ENCODE measurements around the gene TRIM2. TPM values are rescaled to one million over a fixed set of nuclear protein-coding genes. Genes with fewer than 3 reads are reported as not detected.

The TRIM2 gene
- total and polyA plus RNA-seq, 7 experiments from 2014 or later = 0.12 to 3.9 (median 2.1) TPM

DNA sequence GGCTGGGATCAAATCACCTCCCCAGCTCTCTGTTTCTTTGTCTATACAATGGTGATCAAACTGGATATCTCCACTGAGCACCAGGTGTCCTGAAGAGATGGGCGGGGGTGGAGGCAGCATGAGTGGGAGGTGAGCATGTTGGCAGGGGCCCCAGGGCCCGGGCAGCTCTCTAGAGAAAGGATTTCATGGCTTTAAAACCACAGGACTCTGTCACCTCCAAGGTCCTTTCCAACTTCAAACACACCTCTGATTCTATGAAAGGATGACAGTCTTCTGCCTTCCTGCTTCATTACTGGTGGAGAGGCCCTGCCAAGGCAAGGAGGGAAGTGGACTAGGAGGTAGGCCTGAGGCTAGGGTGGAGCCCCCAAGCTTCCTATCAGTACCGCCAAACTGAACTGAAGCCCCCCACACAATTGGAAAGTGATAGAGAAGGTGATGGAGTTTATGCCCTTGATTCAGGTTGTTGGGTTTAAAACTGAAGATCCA is 38.6 kb downstream of the TRIM2 start:
- no peak overlapping the region for H3K4me3 ChIP-seq (ENCODE audit: low read length)
- H3K4me3 Mint-ChIP-seq = no peak overlapping the region
- H3K27ac Mint-ChIP-seq = peak overlapping the region in 2 of 9 donors; percentile 2 to 54
- no peak overlapping the region for H3K27ac ChIP-seq (ENCODE audit: low read depth, low read length)
- peaks cover 0 to 4% (median 0%) of the 10 kb centered on the region in 5 donors for H3K27me3 Mint-ChIP-seq
- intact Hi-C loops (cut with micrococcal nuclease) = loop anchor here (10.0 kb wide), 2 partner anchors 222 to 458 kb away; partner anchors contain the start of gene TMEM131L (in 1 of the 2)
- no peak for ATAC-seq
- peaks cover 0 to 9% (median 4%) of the 10 kb centered on the region in 7 donors for H3K4me1 Mint-ChIP-seq
- peaks cover 0 to 3% (median 0%) of the 10 kb centered on the region in 11 donors for H3K9me3 Mint-ChIP-seq
- H3K27me3 ChIP-seq (ENCODE audit: control insufficient read depth in 2 of 2, insufficient read depth in 2 of 2, low read length in 2 of 2) = no peaks in the 10 kb centered on the region
- H3K4me1 ChIP-seq (ENCODE audit: control insufficient read depth in 2 of 2, insufficient read depth in 2 of 2, low read length in 2 of 2) = no peaks in the 10 kb centered on the region
- no peaks in the 10 kb centered on the region for H3K9me3 ChIP-seq (ENCODE audit: control insufficient read depth in 2 of 3, low read length in 3 of 3)
- H3K36me3 Mint-ChIP-seq = peaks cover 0 to 6% (median 0%) of the 10 kb centered on the region in 5 donors
- ChIA-PET POLR2A (interaction anchor here (0.5 kb wide), 1 partner anchor 1604 kb away, joined by 3 read pairs; no protein-coding TSS in a partner anchor), CTCF (no interaction called here)
- no peaks in the 10 kb centered on the region for H3K36me3 ChIP-seq (ENCODE audit: control insufficient read depth in 2 of 3, insufficient read depth in 3 of 3, low read length in 3 of 3)
- no peak for DNase-seq

DNA sequence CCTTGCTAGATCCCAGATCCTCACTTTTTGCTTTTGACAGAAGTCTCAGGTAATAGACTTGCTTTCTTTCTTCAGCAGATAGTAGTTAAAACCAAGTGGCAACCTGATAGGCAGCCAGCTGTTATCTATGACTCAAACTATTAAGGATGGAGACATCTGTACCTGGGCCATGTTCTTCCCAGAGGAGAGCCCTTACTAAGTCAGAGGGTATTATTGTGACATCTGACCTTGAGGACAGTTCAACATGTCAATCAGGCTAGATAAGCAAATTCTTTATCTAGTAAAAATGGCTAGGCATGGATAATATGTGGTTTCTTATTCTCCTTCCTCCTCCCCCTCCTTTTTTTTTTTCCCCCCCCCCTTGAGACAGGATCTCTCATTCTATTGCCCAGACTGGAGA is 39.2 kb downstream of the TRIM2 start:
- no peaks in the 10 kb centered on the region for H3K27me3 ChIP-seq (ENCODE audit: control insufficient read depth in 2 of 2, insufficient read depth in 2 of 2, low read length in 2 of 2)
- no peak for ATAC-seq
- H3K4me1 ChIP-seq (ENCODE audit: control insufficient read depth in 2 of 2, insufficient read depth in 2 of 2, low read length in 2 of 2) = peaks cover 0 to 1% of the 10 kb centered on the region in 2 donors
- ChIA-PET CTCF (no interaction called here), POLR2A (no interaction called here)
- Mint-ChIP-seq H3K4me1 (peaks cover 2 to 14% (median 5%) of the 10 kb centered on the region in 7 donors), H3K4me3 (no peak overlapping the region), H3K27ac (no peak overlapping the region), H3K27me3 (peaks cover 0 to 4% (median 0%) of the 10 kb centered on the region in 5 donors), H3K36me3 (peaks cover 0 to 6% (median 0%) of the 10 kb centered on the region in 5 donors), H3K9me3 (peaks cover 0 to 3% (median 0%) of the 10 kb centered on the region in 11 donors)
- no peak for DNase-seq
- H3K4me3 ChIP-seq (ENCODE audit: low read length) = no peak overlapping the region
- intact Hi-C loops (cut with micrococcal nuclease) = loop anchor here (10.0 kb wide), 2 partner anchors 221 to 459 kb away; partner anchors contain the start of gene TMEM131L (in 1 of the 2)
- no peak overlapping the region for H3K27ac ChIP-seq (ENCODE audit: low read depth, low read length)
- no peaks in the 10 kb centered on the region for H3K36me3 ChIP-seq (ENCODE audit: control insufficient read depth in 2 of 3, insufficient read depth in 3 of 3, low read length in 3 of 3)
- H3K9me3 ChIP-seq (ENCODE audit: control insufficient read depth in 2 of 3, low read length in 3 of 3) = no peaks in the 10 kb centered on the region

DNA sequence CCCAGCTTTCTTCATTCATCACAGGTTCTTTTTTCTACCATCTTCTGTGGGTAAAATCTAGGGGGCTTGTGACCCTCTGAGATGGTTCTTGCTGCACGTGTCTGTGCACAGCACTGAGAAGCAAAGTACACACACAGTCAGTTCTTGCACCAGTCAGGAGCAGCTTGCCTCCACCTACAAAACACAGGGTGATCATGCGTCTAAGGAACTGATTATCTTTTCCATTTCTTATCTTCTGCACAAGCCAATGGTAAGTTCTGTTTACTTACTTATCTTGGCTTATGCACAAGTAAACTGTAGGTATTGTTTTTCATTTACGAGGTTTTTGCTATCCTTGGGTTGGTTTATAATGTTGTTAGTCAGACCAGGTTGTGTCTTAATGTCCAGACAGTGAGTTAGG is 40.7 kb downstream of the TRIM2 start:
- H3K36me3 Mint-ChIP-seq = no peaks in the 10 kb centered on the region
- ATAC-seq = no peak
- CTCF ChIA-PET = interaction anchor here (0.9 kb wide), 1 partner anchor 102 kb away, joined by 3 read pairs; no protein-coding TSS in a partner anchor

DNA sequence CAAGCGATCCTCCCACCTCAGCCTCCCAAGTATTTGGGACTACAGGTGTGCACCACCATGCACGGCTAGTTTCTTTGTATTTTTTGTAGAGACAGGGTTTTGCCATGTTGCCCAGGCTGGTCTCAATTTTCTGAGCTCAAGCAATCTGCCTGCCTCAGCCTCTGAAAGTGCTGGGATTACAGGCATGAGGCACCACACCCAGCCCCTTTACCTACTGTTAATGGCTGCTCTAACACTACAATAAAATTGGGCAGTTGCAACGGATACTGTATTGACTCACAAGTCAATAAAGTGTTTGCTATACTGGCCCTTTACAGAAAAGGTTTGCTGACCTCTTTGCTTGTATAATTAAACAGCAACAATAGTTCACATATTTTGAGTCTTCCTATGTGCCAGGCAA is 41.5 kb downstream of the TRIM2 start:
- intact Hi-C loops (cut with micrococcal nuclease) = loop anchor here (5.0 to 10.0 kb wide), 4 partner anchors 38 to 461 kb away; partner anchors contain the start of gene TMEM131L (in 1 of the 2)
- DNase-seq (no peak), ATAC-seq (no peak)
- Mint-ChIP-seq H3K36me3 (no peaks in the 10 kb centered on the region), H3K27me3 (peaks cover 0 to 4% (median 0%) of the 10 kb centered on the region in 5 donors), H3K27ac (no peak overlapping the region), H3K9me3 (peaks cover 0 to 3% (median 0%) of the 10 kb centered on the region in 11 donors), H3K4me1 (peaks cover 2 to 34% (median 24%) of the 10 kb centered on the region in 7 donors), H3K4me3 (no peak overlapping the region)
- ChIA-PET CTCF (no interaction called here), POLR2A (no interaction called here)
- Histone ChIP-seq H3K27ac (ENCODE audit: low read depth, low read length) (no peak overlapping the region), H3K27me3 (ENCODE audit: control insufficient read depth in 2 of 2, insufficient read depth in 2 of 2, low read length in 2 of 2) (no peaks in the 10 kb centered on the region), H3K36me3 (ENCODE audit: control insufficient read depth in 2 of 3, insufficient read depth in 3 of 3, low read length in 3 of 3) (no peaks in the 10 kb centered on the region), H3K4me3 (ENCODE audit: low read length) (no peak overlapping the region), H3K4me1 (ENCODE audit: control insufficient read depth in 2 of 2, insufficient read depth in 2 of 2, low read length in 2 of 2) (peaks cover 3 to 10% of the 10 kb centered on the region in 2 donors), H3K9me3 (ENCODE audit: control insufficient read depth in 2 of 3, low read length in 3 of 3) (no peaks in the 10 kb centered on the region)

More for the DNA sequence above, 40.7 kb downstream of the TRIM2 start:
- intact Hi-C loops (cut with micrococcal nuclease) = loop anchor here (5.0 to 10.0 kb wide), 4 partner anchors 38 to 460 kb away; partner anchors contain the start of gene TMEM131L (in 1 of the 2)
- Mint-ChIP-seq H3K4me3 (no peak overlapping the region), H3K27me3 (peaks cover 0 to 4% (median 0%) of the 10 kb centered on the region in 5 donors), H3K27ac (peak overlapping the region in 1 of 9 donors; percentile 19), H3K4me1 (peaks cover 2 to 29% (median 19%) of the 10 kb centered on the region in 7 donors), H3K9me3 (peaks cover 0 to 3% (median 0%) of the 10 kb centered on the region in 11 donors)
- H3K27ac ChIP-seq (ENCODE audit: low read depth, low read length) = no peak overlapping the region
- H3K4me1 ChIP-seq (ENCODE audit: control insufficient read depth in 2 of 2, insufficient read depth in 2 of 2, low read length in 2 of 2) = peaks cover 3 to 10% of the 10 kb centered on the region in 2 donors
- no peaks in the 10 kb centered on the region for H3K36me3 ChIP-seq (ENCODE audit: control insufficient read depth in 2 of 3, insufficient read depth in 3 of 3, low read length in 3 of 3)
- H3K4me3 ChIP-seq (ENCODE audit: low read length) = no peak overlapping the region
- H3K9me3 ChIP-seq (ENCODE audit: control insufficient read depth in 2 of 3, low read length in 3 of 3) = no peaks in the 10 kb centered on the region
- DNase-seq = no peak
- H3K27me3 ChIP-seq (ENCODE audit: control insufficient read depth in 2 of 2, insufficient read depth in 2 of 2, low read length in 2 of 2) = no peaks in the 10 kb centered on the region
- POLR2A ChIA-PET = no interaction called here

DNA sequence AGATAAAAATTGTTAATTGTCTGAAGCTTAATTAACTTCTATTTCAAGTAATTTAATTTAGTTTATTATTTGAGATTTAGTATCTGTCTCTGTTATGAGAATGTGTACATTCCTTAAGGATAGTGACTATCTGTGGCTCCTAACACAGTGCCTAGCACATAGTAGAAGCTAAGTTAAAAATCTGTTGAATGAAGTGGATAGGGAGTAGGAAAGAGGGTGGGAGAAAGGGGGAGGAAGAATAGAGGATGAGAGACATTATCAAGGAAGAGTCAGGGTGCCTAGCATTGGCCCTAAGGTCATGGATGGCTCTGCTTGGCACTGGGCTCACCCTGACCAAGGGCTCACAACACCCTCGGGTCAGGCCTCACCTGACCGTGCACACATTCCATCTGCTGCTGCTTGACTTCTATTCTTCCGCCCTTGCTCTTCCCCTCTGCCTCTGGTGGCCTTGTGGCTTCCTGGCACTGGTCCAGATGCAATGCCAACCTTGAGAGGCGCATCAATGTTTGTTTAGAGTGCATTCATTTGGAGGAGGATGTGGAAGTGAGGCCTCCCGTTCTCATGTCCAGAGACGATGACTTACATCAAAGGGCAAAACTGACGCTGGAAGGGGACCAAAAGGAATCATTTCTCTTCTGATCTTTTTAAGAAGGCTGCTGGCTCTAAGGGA is 42.3 kb downstream of the TRIM2 start:
- POLR2A ChIA-PET = no interaction called here

DNA sequence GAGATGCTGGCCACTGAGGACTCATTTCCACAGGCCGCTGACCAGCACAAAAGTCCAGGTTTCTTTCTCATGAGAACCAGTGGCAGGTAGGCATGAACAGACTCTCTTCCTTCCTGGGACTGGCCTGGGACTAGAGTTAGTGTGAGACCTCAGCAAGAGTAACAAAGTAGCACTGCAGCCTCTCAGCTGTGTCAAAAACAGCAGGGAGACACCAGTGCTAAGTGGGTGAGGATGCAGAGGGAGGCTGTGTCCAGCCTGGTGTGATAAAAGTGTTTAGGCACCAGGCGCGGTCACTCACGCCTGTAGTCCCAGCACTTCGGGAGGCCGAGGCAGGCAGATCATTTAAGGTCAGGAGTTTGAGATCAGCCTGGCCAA is 42.9 kb downstream of the TRIM2 start:
- Mint-ChIP-seq H3K36me3 (no peaks in the 10 kb centered on the region), H3K27me3 (peaks cover 0 to 4% (median 0%) of the 10 kb centered on the region in 5 donors), H3K4me3 (peak overlapping the region in 1 of 10 donors; percentile 17), H3K4me1 (peaks cover 6 to 42% (median 27%) of the 10 kb centered on the region in 7 donors), H3K9me3 (peaks cover 0 to 3% (median 0%) of the 10 kb centered on the region in 11 donors), H3K27ac (peak overlapping the region in 7 of 9 donors; percentile 3 to 96 (median 72))
- ATAC-seq (no peak), DNase-seq (no peak)
- no peaks in the 10 kb centered on the region for H3K36me3 ChIP-seq (ENCODE audit: control insufficient read depth in 2 of 3, insufficient read depth in 3 of 3, low read length in 3 of 3)
- no peak overlapping the region for H3K4me3 ChIP-seq (ENCODE audit: low read length)
- ChIA-PET POLR2A (no interaction called here), CTCF (interaction anchor here (1.6 kb wide), 1 partner anchor 43 kb away, joined by 6 read pairs; the partner anchor contains the start of gene TRIM2)
- no peaks in the 10 kb centered on the region for H3K9me3 ChIP-seq (ENCODE audit: control insufficient read depth in 2 of 3, low read length in 3 of 3)
- peaks cover 3 to 10% of the 10 kb centered on the region in 2 donors for H3K4me1 ChIP-seq (ENCODE audit: control insufficient read depth in 2 of 2, insufficient read depth in 2 of 2, low read length in 2 of 2)
- intact Hi-C loops (cut with micrococcal nuclease) = loop anchor here (5.0 to 10.0 kb wide), 4 partner anchors 40 to 462 kb away; partner anchors contain the start of gene TMEM131L (in 1 of the 2)
- no peaks in the 10 kb centered on the region for H3K27me3 ChIP-seq (ENCODE audit: control insufficient read depth in 2 of 2, insufficient read depth in 2 of 2, low read length in 2 of 2)
- H3K27ac ChIP-seq (ENCODE audit: low read depth, low read length) = no peak overlapping the region

More for the DNA sequence above, 42.3 kb downstream of the TRIM2 start:
- Mint-ChIP-seq H3K9me3 (peaks cover 0 to 3% (median 0%) of the 10 kb centered on the region in 11 donors), H3K4me1 (peaks cover 4 to 39% (median 24%) of the 10 kb centered on the region in 7 donors), H3K27ac (peak overlapping the region in 5 of 9 donors; percentile 3 to 96 (median 72)), H3K27me3 (peaks cover 0 to 4% (median 0%) of the 10 kb centered on the region in 5 donors), H3K4me3 (no peak overlapping the region), H3K36me3 (no peaks in the 10 kb centered on the region)
- H3K9me3 ChIP-seq (ENCODE audit: control insufficient read depth in 2 of 3, low read length in 3 of 3) = no peaks in the 10 kb centered on the region
- no peak for DNase-seq
- H3K27ac ChIP-seq (ENCODE audit: low read depth, low read length) = no peak overlapping the region
- intact Hi-C loops (cut with micrococcal nuclease) = loop anchor here (5.0 to 10.0 kb wide), 4 partner anchors 39 to 462 kb away; partner anchors contain the start of gene TMEM131L (in 1 of the 2)
- no peak overlapping the region for H3K4me3 ChIP-seq (ENCODE audit: low read length)
- CTCF ChIA-PET = no interaction called here
- H3K4me1 ChIP-seq (ENCODE audit: control insufficient read depth in 2 of 2, insufficient read depth in 2 of 2, low read length in 2 of 2) = peaks cover 3 to 10% of the 10 kb centered on the region in 2 donors
- ATAC-seq = no peak
- no peaks in the 10 kb centered on the region for H3K27me3 ChIP-seq (ENCODE audit: control insufficient read depth in 2 of 2, insufficient read depth in 2 of 2, low read length in 2 of 2)
- no peaks in the 10 kb centered on the region for H3K36me3 ChIP-seq (ENCODE audit: control insufficient read depth in 2 of 3, insufficient read depth in 3 of 3, low read length in 3 of 3)
